HG03521 (cell line): Measurements from ENCODE around the gene ZNF697.
"Not testable (repeated sequence)": the region's sequence is repeated elsewhere in the genome, so short reads cannot be mapped to it uniquely, and the experiment has no call there.

ENCODE experiments used
- ATAC-seq: cut with Tn5 transposase; IDR thresholded peaks from one replicate; pipeline ENCODE4 v1.9.1; 2021; ENCODE audit warnings: mild to moderate bottlenecking, moderate library complexity; ENCODE audit not compliant: unreplicated experiment

ZNF697 gene

DNA sequence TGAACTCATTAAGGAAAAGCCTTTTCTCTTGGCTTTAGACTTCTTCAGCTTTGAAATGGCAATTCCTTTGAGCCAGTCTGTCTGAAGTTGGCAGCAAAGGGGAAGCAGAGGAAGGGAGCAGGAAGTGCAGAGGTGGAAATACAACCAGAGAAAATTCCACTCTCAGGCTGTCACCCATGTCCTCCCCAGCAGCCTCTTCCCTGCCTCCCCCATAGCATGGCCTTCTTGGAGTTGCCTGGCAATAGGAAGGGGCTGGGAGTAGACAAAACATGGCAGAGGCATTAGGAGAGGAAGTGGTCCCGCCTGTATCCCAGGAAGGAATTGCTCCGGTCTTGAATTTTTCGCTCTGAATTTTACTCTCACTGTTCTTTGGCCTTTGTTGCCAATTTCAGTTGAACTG lies 44.8 kb downstream of the ZNF697 start:
- not testable (repeated sequence) for ATAC-seq

DNA sequence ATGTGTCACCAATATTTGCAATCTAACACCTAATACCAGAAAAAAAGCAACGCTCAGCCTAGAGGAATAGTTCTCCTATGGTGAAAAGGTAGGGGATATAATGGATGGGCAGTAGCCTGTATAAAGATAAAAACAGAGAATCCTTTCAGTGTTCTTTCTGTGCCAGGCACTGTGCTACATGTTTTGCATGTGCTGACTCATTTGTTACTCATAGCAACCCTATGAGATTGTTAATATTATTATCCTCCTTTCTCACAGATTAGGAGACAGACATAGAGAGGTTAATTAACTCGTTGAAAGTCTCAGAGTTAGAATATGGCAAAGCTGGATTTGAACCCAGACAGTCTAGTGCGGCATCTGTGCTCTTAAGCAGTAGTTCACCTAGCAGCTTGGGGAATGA lies 45.3 kb downstream of the ZNF697 start:
- ATAC-seq = not testable (repeated sequence)

DNA sequence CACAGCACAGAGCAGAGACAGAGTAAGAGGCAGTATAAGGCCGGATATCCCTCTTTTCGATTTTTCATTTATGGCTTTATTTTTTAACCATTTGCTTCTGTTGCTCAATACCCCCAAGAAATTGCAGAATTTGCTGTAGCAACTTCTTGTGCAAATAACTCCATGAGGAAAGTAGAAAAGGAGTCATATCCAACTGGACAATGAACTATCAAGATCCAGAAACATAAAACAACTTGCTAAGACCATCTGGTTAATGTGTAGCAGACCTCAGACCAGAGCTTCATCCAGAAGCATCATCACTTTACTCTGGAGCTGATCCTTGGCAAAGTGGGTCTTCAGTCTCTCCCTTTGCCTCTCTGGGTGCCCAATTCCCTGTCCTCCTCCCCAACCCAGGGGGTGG lies 45.9 kb downstream of the ZNF697 start:
- no peak for ATAC-seq

DNA sequence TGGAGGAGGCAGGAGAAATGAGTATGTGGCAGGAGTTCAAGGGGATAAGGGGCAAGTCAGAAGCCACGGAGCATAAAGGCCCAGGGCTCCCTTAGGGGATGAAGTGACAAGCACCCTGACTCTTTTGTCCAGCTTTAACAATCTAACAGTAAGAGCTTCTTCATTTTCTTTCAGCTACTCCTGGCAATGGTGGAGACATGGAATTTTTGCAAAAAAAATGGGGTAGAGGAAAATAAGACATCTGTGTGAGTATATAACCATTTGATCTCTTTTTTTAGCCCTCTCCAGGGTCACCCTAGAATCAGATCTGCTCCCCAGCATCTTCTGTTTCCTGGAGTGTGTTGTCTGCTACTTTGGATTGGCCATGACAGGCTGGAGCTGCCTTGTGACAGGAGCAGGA lies 47.1 kb downstream of the ZNF697 start:
- ATAC-seq = no peak

DNA sequence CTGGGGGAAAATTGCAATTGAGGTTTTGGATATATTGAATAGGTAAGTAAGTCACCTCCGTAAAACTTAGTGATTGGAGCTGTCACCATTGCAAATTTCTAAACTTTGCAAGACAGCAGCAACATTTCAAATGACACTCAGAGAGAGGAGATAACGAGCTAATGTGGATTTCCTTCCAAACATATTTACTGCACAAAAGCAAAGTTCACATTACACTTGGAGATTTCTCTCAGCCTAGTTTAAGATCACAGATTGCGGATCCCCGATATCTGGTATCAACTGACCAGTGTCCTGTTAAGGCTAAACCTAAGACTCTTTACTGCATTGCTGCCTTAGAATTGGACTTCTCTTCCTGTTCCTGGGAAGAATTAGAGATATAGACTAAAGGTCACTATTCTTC lies 47.5 kb downstream of the ZNF697 start:
- no peak for ATAC-seq

DNA sequence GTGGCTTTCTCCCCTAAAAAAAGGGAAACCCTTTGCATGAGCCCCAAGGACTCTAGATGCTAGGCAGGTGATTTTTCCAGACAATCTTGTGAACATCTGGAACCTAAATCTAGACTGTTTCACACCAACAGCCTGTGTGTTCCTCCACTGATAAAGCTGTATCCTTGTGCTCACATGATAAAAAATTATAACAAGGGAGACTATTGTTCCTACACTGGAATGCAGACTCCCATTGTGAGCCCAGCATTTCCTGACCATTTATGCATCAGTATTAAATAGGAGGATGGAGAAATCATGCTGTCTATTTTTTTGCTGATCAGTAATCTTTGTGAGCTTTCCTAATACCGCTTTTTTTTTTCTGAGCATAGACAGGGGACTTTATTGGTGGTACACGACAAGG lies 52.5 kb downstream of the ZNF697 start:
- no peak for ATAC-seq

DNA sequence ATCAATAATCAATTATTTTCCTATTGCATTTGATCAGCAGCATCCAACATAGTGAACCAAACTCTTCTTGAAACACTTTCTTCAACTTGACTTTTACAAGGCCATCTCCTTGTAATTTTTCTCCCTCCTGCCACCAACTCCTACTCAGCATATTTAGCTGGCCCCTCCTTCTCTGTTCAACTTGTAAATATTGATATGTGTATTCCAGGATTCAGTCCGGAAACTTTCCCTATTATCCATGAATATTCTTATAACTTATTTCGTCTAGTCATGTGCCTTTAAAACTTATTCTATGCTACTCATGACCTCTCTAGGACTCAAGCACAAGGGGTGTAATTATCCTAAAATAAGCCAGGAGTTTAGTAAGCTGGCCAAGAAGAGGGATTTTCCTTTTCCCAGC lies 52.9 kb downstream of the ZNF697 start:
- no peak for ATAC-seq

DNA sequence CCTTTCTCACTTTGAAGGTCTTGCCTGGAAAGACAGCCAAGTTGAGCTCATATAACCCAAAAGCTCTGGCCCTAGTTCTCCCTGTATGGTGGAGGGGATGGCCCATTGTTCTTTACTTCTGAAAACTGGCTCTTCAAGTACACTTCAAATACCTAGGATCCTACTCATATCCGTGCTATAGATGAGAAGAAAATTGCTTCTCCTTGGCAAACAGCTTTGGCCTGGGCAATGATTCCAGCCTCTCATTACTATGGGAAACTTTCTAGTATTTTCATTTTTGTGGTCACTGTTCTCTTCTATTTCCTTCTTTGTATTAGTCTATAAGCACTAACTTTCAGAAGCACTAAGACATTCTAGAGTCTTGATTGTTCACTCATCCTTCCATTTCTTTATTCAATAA lies 53.7 kb downstream of the ZNF697 start:
- ATAC-seq = no peak

DNA sequence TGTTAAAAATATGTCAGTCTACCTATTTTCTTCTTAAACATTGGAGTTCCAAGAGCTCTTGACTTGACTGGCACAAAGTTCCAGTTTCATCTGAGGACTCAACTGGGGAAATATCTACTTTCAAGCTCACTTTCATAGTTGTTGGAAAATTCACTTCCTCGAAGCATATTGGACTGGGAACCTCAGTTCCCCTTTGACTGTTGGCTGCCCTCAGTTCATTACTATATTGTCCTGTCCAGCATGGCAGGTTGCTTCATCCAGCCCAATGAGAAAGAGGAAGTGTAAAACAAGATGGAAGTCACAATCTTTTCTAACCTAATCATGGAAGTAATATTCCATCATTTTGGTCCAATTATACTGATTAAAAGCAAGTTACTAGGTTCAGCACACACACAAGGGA lies 54.3 kb downstream of the ZNF697 start:
- no peak for ATAC-seq

DNA sequence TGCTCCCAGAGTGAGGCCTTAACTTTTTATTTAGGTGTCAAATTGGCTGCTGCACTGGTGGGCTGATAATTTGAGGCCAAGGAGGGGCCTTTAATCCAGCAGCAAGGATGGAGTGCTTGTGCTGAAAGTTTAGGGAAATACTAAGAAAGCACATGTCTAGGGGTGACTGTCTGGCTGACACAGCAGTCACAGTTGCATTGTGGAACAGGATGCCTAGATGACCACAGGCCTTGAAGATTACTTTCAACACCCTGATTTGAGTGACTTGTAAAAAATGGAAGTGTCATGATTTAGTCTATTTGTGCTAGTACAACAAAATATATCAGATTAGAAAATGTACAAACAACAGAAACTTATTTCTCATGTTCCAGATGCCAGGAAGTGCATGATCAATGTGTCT lies 57.7 kb downstream of the ZNF697 start:
- ATAC-seq = no peak

DNA sequence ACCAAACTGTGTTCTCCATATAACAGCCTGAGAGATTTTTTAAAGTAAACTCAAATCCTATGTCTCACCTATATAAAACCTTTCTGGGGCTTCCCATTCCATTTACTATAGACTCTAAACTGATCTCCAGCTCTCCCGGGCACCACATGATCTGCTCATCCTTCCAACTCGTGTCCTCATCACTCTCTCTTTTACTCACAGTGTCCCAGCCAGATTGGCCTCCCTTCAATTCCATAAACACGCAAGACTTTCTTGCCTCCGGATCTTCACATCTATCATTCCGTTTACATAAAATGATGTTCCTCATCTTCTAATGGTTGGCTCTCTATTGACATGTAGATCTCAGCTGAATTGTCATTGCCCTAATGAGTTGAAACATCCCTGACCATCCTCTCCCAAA lies 59.4 kb downstream of the ZNF697 start:
- ATAC-seq = no peak

DNA sequence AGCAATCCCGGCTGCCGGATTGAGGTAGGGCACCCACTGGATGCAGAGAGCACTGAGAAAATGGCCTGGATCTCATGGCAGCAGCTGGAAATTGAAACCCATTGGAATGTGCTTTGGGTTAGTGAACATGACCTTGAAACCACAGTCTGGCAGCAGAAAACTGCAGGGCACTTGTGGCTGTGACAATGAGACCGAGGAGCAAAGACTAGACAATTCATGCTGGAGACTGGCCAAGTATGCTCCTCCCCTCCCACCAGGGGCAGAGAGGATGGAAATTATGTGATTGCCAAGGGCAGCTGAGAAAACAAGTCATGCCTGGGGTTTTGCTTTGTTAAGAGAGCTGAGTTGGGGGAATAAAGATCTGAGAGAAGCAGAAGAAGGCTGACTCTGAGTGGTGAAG lies 60.7 kb downstream of the ZNF697 start:
- no peak for ATAC-seq

DNA sequence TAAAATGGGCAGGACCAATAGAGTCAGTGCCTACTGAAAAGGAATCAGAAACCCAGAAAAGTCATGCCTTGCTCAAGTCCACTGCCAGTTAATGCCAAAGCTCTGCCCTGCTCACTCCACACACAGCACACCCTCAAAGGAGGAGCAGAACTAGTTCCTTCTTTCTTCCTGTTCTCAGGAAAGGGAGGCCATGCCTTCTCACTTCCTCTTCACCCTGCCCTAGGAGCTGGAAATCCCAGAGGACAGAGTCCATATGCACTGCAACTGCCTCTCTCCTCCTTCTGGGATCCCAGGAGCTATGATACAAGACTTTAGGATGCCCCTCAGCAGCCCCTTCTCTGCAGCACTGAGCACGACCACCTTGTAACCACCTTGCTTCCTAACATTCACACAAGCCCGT lies 62.3 kb downstream of the ZNF697 start:
- ATAC-seq = not testable (repeated sequence)

DNA sequence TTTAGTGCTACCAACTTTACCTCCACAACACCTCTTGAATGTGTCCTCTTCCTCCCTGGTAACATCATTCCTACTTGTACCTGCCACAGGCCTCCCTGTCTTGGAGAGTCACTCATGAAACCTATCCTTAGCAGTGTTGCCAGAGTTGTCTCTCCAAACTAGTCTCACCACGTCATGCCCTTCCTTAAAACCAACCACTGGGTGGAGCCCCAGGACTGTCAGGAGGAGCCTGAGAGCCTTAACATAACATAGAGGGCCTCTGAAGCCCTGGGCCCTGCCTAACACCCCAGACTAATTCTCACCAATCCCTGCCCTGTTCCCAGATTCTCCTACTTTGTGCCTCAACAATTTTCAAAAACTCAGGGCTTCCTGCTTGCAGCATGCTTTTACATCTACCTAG lies 65.3 kb downstream of the ZNF697 start:
- ATAC-seq = no peak

DNA sequence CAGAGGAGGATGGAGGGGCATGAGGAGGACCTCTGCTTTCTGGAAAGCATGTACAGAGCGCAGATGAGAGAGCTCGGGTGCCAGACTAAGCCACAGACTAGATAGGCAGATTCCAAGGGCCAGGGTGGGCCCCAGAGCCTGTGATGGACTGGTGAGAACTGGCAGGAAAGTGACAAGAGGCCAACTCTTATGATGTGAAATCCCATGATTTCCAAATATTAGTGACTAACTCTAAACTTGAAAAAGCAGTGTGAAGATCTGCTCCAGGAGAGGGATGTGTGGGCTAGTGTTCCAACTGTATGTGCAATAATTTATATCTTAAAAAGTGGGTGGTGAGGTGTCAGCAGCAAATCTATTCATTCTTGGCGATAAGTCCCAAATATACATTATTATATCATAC lies 67.0 kb downstream of the ZNF697 start:
- ATAC-seq = not testable (repeated sequence)

DNA sequence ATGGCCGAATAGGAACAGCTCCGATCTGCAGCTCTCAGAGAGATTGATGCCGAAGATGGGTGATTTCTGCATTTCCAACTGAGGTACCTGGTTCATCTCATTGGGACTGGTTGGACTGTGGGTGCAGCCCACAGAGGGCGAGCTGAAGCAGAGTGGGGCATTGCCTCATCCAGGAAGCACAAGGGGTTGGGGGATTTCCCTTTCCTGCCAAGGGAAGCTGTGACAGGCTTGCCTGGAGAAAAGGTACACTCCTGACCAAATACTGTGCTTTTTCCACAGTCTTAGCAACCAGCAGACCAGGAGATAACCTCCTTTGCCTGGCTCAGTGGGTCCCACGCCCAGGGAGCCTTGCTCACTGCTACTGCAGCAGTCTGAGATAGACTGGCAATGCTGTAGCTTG lies 74.2 kb downstream of the ZNF697 start:
- ATAC-seq = no peak

DNA sequence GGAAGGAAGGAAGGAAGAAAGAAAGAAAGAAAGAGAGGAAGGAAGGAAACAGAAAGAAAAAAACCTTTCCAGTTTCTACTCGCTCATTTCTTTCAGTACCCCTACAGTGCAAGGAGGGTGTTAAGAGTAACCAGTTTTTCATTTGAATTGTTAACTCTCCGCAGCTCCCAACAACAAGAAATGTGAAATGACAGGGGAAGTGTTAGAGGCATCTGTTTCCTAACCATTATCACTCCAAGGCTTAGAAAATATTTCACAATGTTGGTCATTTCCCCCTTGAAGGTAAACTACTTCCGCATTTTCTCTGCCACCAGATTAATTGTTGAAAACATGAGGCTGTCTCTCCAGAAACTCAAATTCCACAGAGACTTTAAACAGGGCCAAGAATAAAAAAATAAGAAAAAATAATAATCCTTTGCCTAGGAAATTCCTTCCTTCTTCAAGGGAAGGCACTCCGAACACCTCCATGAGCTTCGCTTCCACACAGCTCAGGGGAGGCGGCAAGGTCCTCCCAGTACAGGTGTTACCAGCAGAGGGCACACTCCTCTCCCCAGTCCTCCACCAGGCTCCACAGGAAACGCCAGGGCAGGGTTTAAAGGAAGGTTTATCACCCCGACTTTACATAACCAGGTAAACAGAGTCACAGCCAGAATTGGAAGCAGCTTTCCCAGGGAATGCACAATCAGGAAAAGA lies 78.0 kb downstream of the ZNF697 start:
- ATAC-seq = not testable (repeated sequence)
